ENCODE measurements around the gene TRAPPC5. TPM values are rescaled to one million over a fixed set of nuclear protein-coding genes. Genes with fewer than 3 reads are reported as not detected.

The TRAPPC5 gene
- total RNA-seq, 1 experiment from 2014 or later: 105 TPM

GRCh38 chr19:7633698-7634097 is 46.9 kb upstream of the TRAPPC5 start, which contains the start of gene PCP2:
TSS of gene PCP2 (minus strand) at chr19:7633719. CDS start at chr19:7633457, 262 bp downstream.
- intact Hi-C loops (cut with micrococcal nuclease; ENCODE audit: unreplicated experiment): no loop called here
- Histone ChIP-seq H3K36me3 (ENCODE audit: insufficient read depth, low read length, poor library complexity, severe bottlenecking) (no peaks in the 10 kb centered on the region), H3K9me3 (ENCODE audit: low read depth, low read length, poor library complexity, severe bottlenecking) (no peaks in the 10 kb centered on the region), H3K4me3 (ENCODE audit: low read depth, low read length, poor library complexity, severe bottlenecking) (no peak within 1 kb of the TSS), H3K4me1 (ENCODE audit: insufficient read depth, low read length, poor library complexity, severe bottlenecking) (peaks cover 16% of the 10 kb centered on the region), H3K27me3 (replicated peaks; ENCODE audit: insufficient read depth, low read depth, low read length, poor library complexity) (no peaks in the 10 kb centered on the region), H3K27ac (ENCODE audit: low read depth, low read length, poor library complexity, severe bottlenecking) (no peak within 1 kb of the TSS)
- ChIA-PET CTCF (no interaction called here), POLR2A (ENCODE audit: low non-redundant PET) (no interaction called here)
- TF ChIP-seq CTCF (conservative IDR thresholded peaks at IDR 0.05; ENCODE audit: low read depth, low read length): no peak
- TF ChIP-seq EZH2 (IDR thresholded peaks at IDR 0.05; ENCODE audit: borderline replicate concordance, low read depth, low read length, poor library complexity, severe bottlenecking): no peak
- BruUV-seq (replicated peaks): no TSS peak
- no peak for DNase-seq (ENCODE audit: low spot score)

DNA sequence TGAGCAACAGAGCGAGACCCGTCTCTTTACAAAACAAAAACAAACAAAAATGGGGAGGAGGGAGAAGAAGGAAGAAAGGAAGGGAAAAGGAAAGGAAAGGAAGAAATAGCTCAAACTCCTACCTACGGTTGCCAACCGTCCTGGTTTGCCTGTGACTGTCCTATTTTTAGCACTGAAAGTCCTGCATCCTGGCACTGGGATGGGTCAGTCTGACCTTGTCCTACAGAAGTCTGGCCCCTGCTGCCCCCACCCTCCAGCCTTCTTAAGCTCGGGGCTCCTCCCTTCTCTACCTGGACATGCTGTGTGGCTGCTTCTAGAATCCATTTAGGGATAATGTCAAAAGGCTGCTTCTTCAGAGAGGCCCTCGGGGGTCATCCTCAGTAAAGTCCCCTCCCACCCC is 45.0 kb upstream of the TRAPPC5 start:
- Histone ChIP-seq H3K27ac (ENCODE audit: low read depth, low read length, poor library complexity, severe bottlenecking) (no peak overlapping the region), H3K4me3 (ENCODE audit: low read depth, low read length, poor library complexity, severe bottlenecking) (peak overlapping the region; percentile 79), H3K4me1 (ENCODE audit: insufficient read depth, low read length, poor library complexity, severe bottlenecking) (peaks cover 10% of the 10 kb centered on the region), H3K27me3 (replicated peaks; ENCODE audit: insufficient read depth, low read depth, low read length, poor library complexity) (no peaks in the 10 kb centered on the region), H3K36me3 (ENCODE audit: insufficient read depth, low read length, poor library complexity, severe bottlenecking) (no peaks in the 10 kb centered on the region), H3K9me3 (ENCODE audit: low read depth, low read length, poor library complexity, severe bottlenecking) (no peaks in the 10 kb centered on the region)
- ChIA-PET POLR2A (ENCODE audit: low non-redundant PET) (no interaction called here), CTCF (no interaction called here)
- intact Hi-C loops (cut with micrococcal nuclease; ENCODE audit: unreplicated experiment): no loop called here
- BruUV-seq (replicated peaks): no TSS peak
- DNase-seq (ENCODE audit: low spot score): no peak
- TF ChIP-seq EZH2 (IDR thresholded peaks at IDR 0.05; ENCODE audit: borderline replicate concordance, low read depth, low read length, poor library complexity, severe bottlenecking): no peak

DNA sequence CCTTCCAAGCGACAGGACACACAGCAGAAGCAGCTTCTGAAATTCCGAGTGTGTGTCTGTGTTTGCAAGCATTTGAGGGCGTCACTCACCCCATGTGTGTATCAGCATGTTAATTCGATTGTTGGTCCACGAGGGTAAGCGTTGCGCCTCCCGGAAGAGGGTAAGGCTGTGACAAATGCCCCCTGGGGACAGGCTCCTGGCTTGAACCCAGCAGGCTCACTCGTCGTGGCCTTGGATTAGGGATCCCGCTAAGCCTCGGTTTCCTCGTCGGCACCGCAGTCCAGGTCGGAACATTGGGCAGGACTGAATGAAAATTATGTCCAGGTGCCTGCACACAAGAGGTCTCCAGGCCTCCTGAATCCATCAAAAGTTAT is 44.3 kb upstream of the TRAPPC5 start:
- H3K4me1 ChIP-seq (ENCODE audit: insufficient read depth, low read length, poor library complexity, severe bottlenecking): peaks cover 9% of the 10 kb centered on the region
- H3K4me3 ChIP-seq (ENCODE audit: low read depth, low read length, poor library complexity, severe bottlenecking): peak overlapping the region; percentile 79
- H3K9me3 ChIP-seq (ENCODE audit: low read depth, low read length, poor library complexity, severe bottlenecking): no peaks in the 10 kb centered on the region
- H3K27me3 ChIP-seq (replicated peaks; ENCODE audit: insufficient read depth, low read depth, low read length, poor library complexity): no peaks in the 10 kb centered on the region
- BruUV-seq (replicated peaks): no TSS peak
- TF ChIP-seq CTCF (conservative IDR thresholded peaks at IDR 0.05; ENCODE audit: low read depth, low read length) (no peak), EZH2 (IDR thresholded peaks at IDR 0.05; ENCODE audit: borderline replicate concordance, low read depth, low read length, poor library complexity, severe bottlenecking) (no peak)
- no peaks in the 10 kb centered on the region for H3K36me3 ChIP-seq (ENCODE audit: insufficient read depth, low read length, poor library complexity, severe bottlenecking)
- ChIA-PET POLR2A (ENCODE audit: low non-redundant PET) (no interaction called here), CTCF (no interaction called here)
- DNase-seq (ENCODE audit: low spot score): peak; percentile 54
- intact Hi-C loops (cut with micrococcal nuclease; ENCODE audit: unreplicated experiment): no loop called here
- no peak overlapping the region for H3K27ac ChIP-seq (ENCODE audit: low read depth, low read length, poor library complexity, severe bottlenecking)

- Histone ChIP-seq H3K27ac (ENCODE audit: low read depth, low read length, poor library complexity, severe bottlenecking) (peak within 1 kb of the TSS; percentile 67), H3K27me3 (replicated peaks; ENCODE audit: insufficient read depth, low read depth, low read length, poor library complexity) (no peaks in the 10 kb centered on the region), H3K36me3 (ENCODE audit: insufficient read depth, low read length, poor library complexity, severe bottlenecking) (no peaks in the 10 kb centered on the region), H3K9me3 (ENCODE audit: low read depth, low read length, poor library complexity, severe bottlenecking) (no peaks in the 10 kb centered on the region), H3K4me1 (ENCODE audit: insufficient read depth, low read length, poor library complexity, severe bottlenecking) (peaks cover 9% of the 10 kb centered on the region), H3K4me3 (ENCODE audit: low read depth, low read length, poor library complexity, severe bottlenecking) (peak within 1 kb of the TSS; percentile 79)
- ChIA-PET CTCF (no interaction called here), POLR2A (ENCODE audit: low non-redundant PET) (no interaction called here)
- intact Hi-C loops (cut with micrococcal nuclease; ENCODE audit: unreplicated experiment): no loop called here
- peak; percentile 75 for DNase-seq (ENCODE audit: low spot score)
- no TSS peak for BruUV-seq (replicated peaks)
- TF ChIP-seq CTCF (conservative IDR thresholded peaks at IDR 0.05; ENCODE audit: low read depth, low read length) (no peak), EZH2 (IDR thresholded peaks at IDR 0.05; ENCODE audit: borderline replicate concordance, low read depth, low read length, poor library complexity, severe bottlenecking) (no peak)
Measured at GRCh38 chr19:7636691-7637373, 43.8 kb upstream of the TRAPPC5 start, which contains the start of gene STXBP2. TSS of gene STXBP2 (plus strand) at chr19:7637110. CDS start at chr19:7637150, 40 bp downstream.

Data from A673 (cell line).